Left lung (tissue), 10 donors: ENCODE results near the gene CMIP. TPM values are rescaled to one million over a fixed set of nuclear protein-coding genes. Genes with fewer than 3 reads are reported as not detected.

Source experiments
- ATAC-seq: fragments of 200-7000 bp; cut with Tn5 transposase; one replicate; pipeline ENCODE4 v1.9.1; 2020; ENCODE audit warnings: moderate library complexity
- DNase-seq, 4 donors: peaks; one replicate each; pipeline ENCODE4 v3.0.0-alpha.2; 2013 to 2020
- H3K27ac ChIP-seq, 2 donors: fragments of 200-600 bp; sonication (generic) in 1 of 2; one replicate each; pipeline versions ENCODE4 v1.5.0 to v1.8.0; 2020 to 2021
- H3K27me3 ChIP-seq, 2 donors: fragments of 200-600 bp; sonication (generic) in 1 of 2; one replicate each; pipeline versions ENCODE4 v1.5.0 to v1.8.0; 2020 to 2021
- H3K36me3 ChIP-seq, 2 donors: fragments of 200-600 bp; sonication (generic) in 1 of 2; one replicate each; pipeline versions ENCODE4 v1.5.0 to v1.8.0; 2020 to 2021
- H3K4me1 ChIP-seq, 2 donors: fragments of 200-600 bp; one replicate each; pipeline ENCODE4 v1.8.0; 2021
- H3K4me3 ChIP-seq, 2 donors: fragments of 200-600 bp; sonication (generic) in 1 of 2; one replicate each; pipeline versions ENCODE4 v1.5.0 to v1.8.0; 2020 to 2021; ENCODE audit warnings: mild to moderate bottlenecking in 1 of 2
- H3K9me3 ChIP-seq, 2 donors: fragments of 200-600 bp; sonication (generic) in 1 of 2; one replicate each; pipeline versions ENCODE4 v1.5.0 to v1.8.0; 2020 to 2021
- intact Hi-C, 2 donors: fragments of 100-400 bp; cut with DNase I; formaldehyde crosslinking; loops; one replicate each; pipeline versions ENCODE4 v1.11.2 to v1.14.2; 2022
- polyA plus RNA-seq, 6 donors: library from polyadenylated mRNA; unstranded; fragments of 120-200 nt; gene quantifications; one replicate each; pipeline ENCODE4 v1.2.1, GENCODE V29; 2013; ENCODE audit not compliant: insufficient read length in 6 of 6
- total RNA-seq, 2 donors: library from RNA; stranded (reverse); fragmentation: NEBNext Ultra II Directional; extraction: Animal tissue kit (Norgen Biotek cat#: 25700); gene quantifications; one replicate each; pipeline ENCODE4 v1.2.1, GENCODE V29; 2021
- TF ChIP-seq, protein P1 (sequence below), 2 donors: fragments of 200-600 bp; sonication (generic) in 1 of 2; IDR thresholded peaks; one replicate each; pipeline versions ENCODE4 v1.5.0 to v1.8.0; 2021; ENCODE audit warnings: antibody characterized with exemption in 2 of 2
- donor health status: DM: no; HTN: yes; CAD: no.
- donor health status: DM: no; HTN: no; CAD: no.

CMIP gene
- total and polyA plus RNA-seq, 8 donors, result 35.3 to 55.8 (median 40.4) TPM

DNA sequence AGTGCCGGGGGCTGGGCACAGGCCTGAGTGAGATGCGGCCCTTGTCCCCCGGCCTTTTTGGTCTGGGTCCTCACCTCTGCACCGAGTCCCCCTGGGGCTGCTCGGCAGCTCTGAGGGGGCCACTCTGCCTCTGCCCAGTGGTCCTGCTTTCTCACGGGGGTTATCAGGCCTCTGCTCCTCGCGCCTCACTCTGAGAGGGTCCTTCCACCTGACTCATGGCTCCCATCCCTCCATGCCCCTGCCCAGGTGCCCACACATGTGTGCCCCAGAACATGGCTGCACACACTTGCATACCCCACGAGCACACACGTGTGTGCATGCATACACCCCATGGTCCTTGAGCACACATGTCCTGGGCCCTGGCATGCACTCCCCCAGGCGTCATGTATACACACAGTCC, 53.7 kb downstream of the CMIP start:
- H3K4me1 ChIP-seq, result peaks cover 0 to 87% of the 10 kb centered on the region in 2 donors
- TF ChIP-seq, protein P1, sequence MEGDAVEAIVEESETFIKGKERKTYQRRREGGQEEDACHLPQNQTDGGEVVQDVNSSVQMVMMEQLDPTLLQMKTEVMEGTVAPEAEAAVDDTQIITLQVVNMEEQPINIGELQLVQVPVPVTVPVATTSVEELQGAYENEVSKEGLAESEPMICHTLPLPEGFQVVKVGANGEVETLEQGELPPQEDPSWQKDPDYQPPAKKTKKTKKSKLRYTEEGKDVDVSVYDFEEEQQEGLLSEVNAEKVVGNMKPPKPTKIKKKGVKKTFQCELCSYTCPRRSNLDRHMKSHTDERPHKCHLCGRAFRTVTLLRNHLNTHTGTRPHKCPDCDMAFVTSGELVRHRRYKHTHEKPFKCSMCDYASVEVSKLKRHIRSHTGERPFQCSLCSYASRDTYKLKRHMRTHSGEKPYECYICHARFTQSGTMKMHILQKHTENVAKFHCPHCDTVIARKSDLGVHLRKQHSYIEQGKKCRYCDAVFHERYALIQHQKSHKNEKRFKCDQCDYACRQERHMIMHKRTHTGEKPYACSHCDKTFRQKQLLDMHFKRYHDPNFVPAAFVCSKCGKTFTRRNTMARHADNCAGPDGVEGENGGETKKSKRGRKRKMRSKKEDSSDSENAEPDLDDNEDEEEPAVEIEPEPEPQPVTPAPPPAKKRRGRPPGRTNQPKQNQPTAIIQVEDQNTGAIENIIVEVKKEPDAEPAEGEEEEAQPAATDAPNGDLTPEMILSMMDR (IDR thresholded peaks at IDR 0.05), result no peak
- peaks cover 0 to 7% of the 10 kb centered on the region in 2 donors for H3K36me3 ChIP-seq
- H3K4me3 ChIP-seq, result no peak overlapping the region
- DNase-seq, result peak in 1 of 4 donors; percentile 52
- H3K9me3 ChIP-seq, result no peaks in the 10 kb centered on the region
- H3K27me3 ChIP-seq, result no peaks in the 10 kb centered on the region
- peak overlapping the region in 1 of 2 donors; percentile 72 for H3K27ac ChIP-seq
- intact Hi-C loops, result no loop called here
- ATAC-seq, result no peak

DNA sequence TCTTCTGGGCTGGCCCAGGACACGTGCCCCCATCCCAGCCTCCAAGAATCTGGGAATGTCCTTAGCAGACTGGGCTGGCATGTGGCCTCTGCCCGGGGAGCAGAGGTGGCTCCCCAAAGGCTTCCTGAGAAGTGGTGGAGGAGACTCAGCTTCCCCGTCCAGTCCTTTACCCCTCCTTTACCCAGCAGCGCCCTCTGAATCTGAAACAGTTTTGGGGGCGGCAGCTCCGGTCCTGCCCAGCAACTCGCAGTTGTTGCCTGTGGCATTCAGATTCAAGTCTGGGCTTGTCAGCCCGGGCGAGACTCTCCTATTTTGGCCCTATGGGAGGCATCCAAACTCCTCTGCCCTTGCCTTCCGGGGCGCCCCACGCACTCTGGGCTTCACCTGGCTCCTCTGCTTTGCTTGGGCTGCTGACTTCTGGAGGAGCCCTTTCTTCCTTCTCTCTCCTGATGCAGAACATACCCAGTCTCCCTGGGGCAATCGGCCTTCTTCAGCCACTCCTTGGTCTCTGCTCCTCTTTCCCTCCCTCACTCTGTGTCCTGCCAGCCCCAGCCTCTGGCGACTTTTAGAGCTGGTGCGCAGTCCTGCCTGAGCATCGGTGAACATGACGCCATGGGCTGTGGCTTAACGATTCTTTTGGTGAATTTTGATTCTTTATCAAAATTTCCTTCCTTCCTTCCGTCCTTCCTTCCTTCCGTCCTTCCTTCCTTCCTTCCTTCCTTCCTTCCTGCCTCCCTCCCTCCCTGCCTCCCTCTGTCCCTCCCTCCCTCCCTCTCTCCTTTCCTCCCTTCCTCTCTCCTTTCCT, 55.2 kb downstream of the CMIP start:
- Histone ChIP-seq H3K4me1 (peaks cover 0 to 80% of the 10 kb centered on the region in 2 donors), H3K27me3 (no peaks in the 10 kb centered on the region), H3K36me3 (peaks cover 0 to 7% of the 10 kb centered on the region in 2 donors), H3K27ac (peak overlapping the region in 1 of 2 donors; percentile 33), H3K9me3 (no peaks in the 10 kb centered on the region), H3K4me3 (no peak overlapping the region)
- intact Hi-C loops, result no loop called here
- TF ChIP-seq, protein P1 (IDR thresholded peaks at IDR 0.05), result no peak
- ATAC-seq (no peak), DNase-seq (peak in 1 of 4 donors; percentile 55)

DNA sequence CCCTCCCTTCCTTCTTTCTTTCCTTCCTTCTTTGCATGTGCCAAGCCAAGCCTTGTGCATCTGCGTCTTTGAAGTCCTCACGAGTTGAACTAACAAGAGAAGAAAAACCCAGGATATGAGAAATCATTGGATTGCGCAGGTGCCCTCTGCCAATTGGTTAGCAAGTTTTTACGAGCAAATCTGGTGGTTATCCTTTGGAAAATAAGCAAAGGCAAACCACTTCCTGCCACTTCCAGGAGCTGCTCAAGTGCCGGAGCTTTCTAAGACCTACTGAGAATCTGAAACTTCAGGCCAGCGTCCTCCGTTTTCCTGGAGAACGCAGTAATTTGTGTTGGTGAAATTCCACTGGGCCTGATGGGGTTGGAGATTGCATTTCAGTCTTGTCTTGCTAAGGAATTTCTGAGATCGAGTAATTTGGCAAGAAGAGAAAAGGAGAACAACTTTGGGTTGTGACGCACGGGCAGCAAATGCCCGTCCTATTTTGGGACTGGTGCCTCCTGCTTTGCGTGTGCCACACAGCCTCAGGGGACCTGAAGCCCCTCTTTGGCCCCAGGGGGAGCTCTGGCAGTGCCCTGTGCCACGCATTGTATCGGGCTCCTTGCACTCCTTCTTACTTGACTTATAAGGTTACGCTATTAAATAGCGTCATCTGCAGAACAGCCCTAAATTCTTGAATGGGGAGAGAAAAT, 56.4 kb downstream of the CMIP start:
- Histone ChIP-seq H3K4me1 (peaks cover 0 to 79% of the 10 kb centered on the region in 2 donors), H3K27ac (peak overlapping the region in 1 of 2 donors; percentile 73), H3K36me3 (peaks cover 0 to 7% of the 10 kb centered on the region in 2 donors), H3K4me3 (no peak overlapping the region), H3K9me3 (no peaks in the 10 kb centered on the region), H3K27me3 (no peaks in the 10 kb centered on the region)
- DNase-seq (peak in 1 of 4 donors; percentile 54), ATAC-seq (peak; percentile 18)
- TF ChIP-seq, protein P1 (IDR thresholded peaks at IDR 0.05), result no peak
- intact Hi-C loops, result no loop called here

DNA sequence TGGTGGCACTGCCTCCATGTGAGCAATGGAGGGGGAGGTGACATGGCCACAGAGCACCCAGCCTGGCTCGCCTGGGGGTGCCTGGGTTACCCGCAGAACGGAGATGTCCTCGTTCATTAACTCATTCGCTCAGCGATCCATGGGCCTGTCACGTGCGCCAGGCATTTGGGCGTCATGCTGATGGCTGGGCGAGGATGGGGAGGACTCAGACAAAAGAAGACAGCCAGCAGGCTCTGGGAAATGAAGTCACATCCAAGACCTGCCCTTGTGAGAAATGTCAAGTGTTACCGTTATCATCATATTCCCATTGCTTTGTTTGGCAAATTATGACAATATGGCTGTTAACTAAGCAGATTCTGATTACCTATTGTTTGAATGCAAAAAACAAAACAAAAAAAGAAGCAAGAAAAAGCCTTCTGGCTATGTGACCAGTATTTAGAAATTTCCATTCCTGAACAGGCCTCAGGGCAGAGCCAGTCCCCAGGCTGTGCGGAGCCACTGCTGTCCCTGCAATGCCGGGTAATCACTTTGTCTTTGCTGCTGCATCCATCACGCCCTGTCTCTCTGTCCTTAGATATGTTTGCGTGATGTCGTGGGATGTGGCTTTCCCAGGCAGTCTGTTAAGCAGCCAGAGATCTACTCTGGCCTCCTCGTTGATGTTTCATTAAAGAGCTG, 57.9 kb downstream of the CMIP start:
- intact Hi-C loops, result no loop called here
- Histone ChIP-seq H3K4me1 (peaks cover 0 to 68% of the 10 kb centered on the region in 2 donors), H3K4me3 (no peak overlapping the region), H3K27me3 (no peaks in the 10 kb centered on the region), H3K36me3 (peaks cover 0 to 7% of the 10 kb centered on the region in 2 donors), H3K9me3 (no peaks in the 10 kb centered on the region), H3K27ac (no peak overlapping the region)
- TF ChIP-seq, protein P1 (IDR thresholded peaks at IDR 0.05), result no peak
- peak in 1 of 4 donors; percentile 50 for DNase-seq
- ATAC-seq, result no peak
